Spleen (tissue), 11 donors: ENCODE results near the gene UROC1. TPM values are rescaled to one million over a fixed set of nuclear protein-coding genes. Genes with fewer than 3 reads are reported as not detected.

Experiments
- DNase-seq: peaks from one replicate; pipeline ENCODE4 v3.0.0-alpha.2; 2020
- H3K27ac ChIP-seq, 8 donors: fragments of 200-600 bp; sonication (generic) in 7 of 8; 1 replicate in 4 of 8; 2 replicates in 4 of 8; pipeline versions ENCODE4 v1.5.0 to v1.8.0; 2016 to 2021; ENCODE audit warnings: inconsistent platforms in 4 of 8, mild to moderate bottlenecking in 4 of 8, moderate library complexity in 1 of 8
- H3K27me3 ChIP-seq, 7 donors: fragments of 200-600 bp; sonication (generic) in 6 of 7; replicated peaks in 1 of 7; 1 replicate in 4 of 7; 2 replicates in 3 of 7; pipeline versions ENCODE4 v1.5.0 to v1.8.0; 2016 to 2021; ENCODE audit warnings: inconsistent platforms in 3 of 7, mild to moderate bottlenecking in 1 of 7
- H3K36me3 ChIP-seq, 6 donors: fragments of 200-600 bp; sonication (generic) in 5 of 6; 1 replicate in 4 of 6; 2 replicates in 2 of 6; pipeline versions ENCODE4 v1.5.0 to v1.8.0; 2016 to 2021; ENCODE audit warnings: inconsistent platforms in 2 of 6
- H3K4me1 ChIP-seq, 6 donors: fragments of 200-600 bp; sonication (generic) in 5 of 6; 1 replicate in 3 of 6; 2 replicates in 3 of 6; pipeline versions ENCODE4 v1.5.0 to v1.8.0; 2016 to 2021; ENCODE audit warnings: inconsistent platforms in 3 of 6
- H3K4me3 ChIP-seq, 8 donors: fragments of 200-600 bp; sonication (generic) in 7 of 8; 1 replicate in 4 of 8; 2 replicates in 4 of 8; pipeline versions ENCODE4 v1.5.0 to v1.8.0; 2016 to 2021; ENCODE audit warnings: inconsistent platforms in 4 of 8, mild to moderate bottlenecking in 4 of 8, moderate library complexity in 2 of 8
- H3K9me3 ChIP-seq, 8 donors: fragments of 200-600 bp; sonication (generic) in 7 of 8; 1 replicate in 4 of 8; 2 replicates in 4 of 8; pipeline versions ENCODE4 v1.5.0 to v1.8.0; 2016 to 2021; ENCODE audit warnings: inconsistent platforms in 4 of 8
- CTCF ChIP-seq, 11 experiments: fragments of 200-600 bp in 7 of 11; fragments of 450-650 bp in 4 of 11; sonication (generic) in 4 of 11; IDR thresholded peaks in 8 of 11; conservative IDR thresholded peaks in 3 of 11; 1 replicate in 7 of 11; 2 replicates in 4 of 11; pipeline versions ENCODE4 v1.4.0 to v1.8.0; 2016 to 2021; ENCODE audit warnings: antibody characterized with exemption in 11 of 11, inconsistent platforms in 4 of 11, mild to moderate bottlenecking in 1 of 11
- POLR2A ChIP-seq, 3 donors: fragments of 450-650 bp; IDR thresholded peaks; one replicate each; pipeline ENCODE4 v1.5.1; 2017; ENCODE audit warnings: antibody characterized with exemption in 3 of 3, mild to moderate bottlenecking in 1 of 3
- POLR2AphosphoS5 ChIP-seq, 3 donors: sonication (generic); formaldehyde crosslinking; IDR thresholded peaks; one replicate each; pipeline ENCODE4 v1.5.1; 2017; ENCODE audit warnings: antibody characterized with exemption in 3 of 3
- WGBS, 5 donors: extraction: QIAGEN DNeasy Blood & Tissue Kit in 3 of 5; methylation state at CpG; one replicate each; pipeline versions ENCODE4 v1.1.5 to v1.1.7; 2013 to 2018; 5-methylcytosine and 5-hydroxymethylcytosine counted together
- intact Hi-C: fragments of 100-400 bp; cut with DNase I; formaldehyde crosslinking; loops from one replicate; pipeline ENCODE4 v1.15.0; 2023; ENCODE audit warnings: low total_unique reads
- polyA plus RNA-seq, 3 donors: library from polyadenylated mRNA; stranded (reverse); fragments of 200-250 nt; gene quantifications; one replicate each; pipeline ENCODE4 v1.2.1, GENCODE V29; 2013
- total RNA-seq, 7 donors: library from RNA; depleted of rRNA in 3 of 7; stranded (reverse); fragments of >200 nt in 3 of 7; fragmentation: NEBNext Ultra II Directional in 4 of 7; extraction: Animal tissue kit (Norgen Biotek cat#: 25700) in 4 of 7; gene quantifications; one replicate each; pipeline versions ENCODE4 v1.1.0 to v1.2.1, GENCODE V29; 2016 to 2021
- donor health status: healthy with polysubstance abuse.
- donor health status: DM: no; HTN: no; CAD: no; lungs with moderate emphysema.
- donor health status: DM: no; HTN: no; CAD: no.
- donor health status: Bipolar disorder and iron deficiency.
- donor health status: healthy.
- donor health status: DM: no; HTN: no; CAD: no.
- donor health status: DM: yes; HTN: yes; CAD: no.

Gene UROC1
- total and polyA plus RNA-seq, 10 donors = 0.02 to 0.16 (median 0.03) TPM; not detected in 6

DNA sequence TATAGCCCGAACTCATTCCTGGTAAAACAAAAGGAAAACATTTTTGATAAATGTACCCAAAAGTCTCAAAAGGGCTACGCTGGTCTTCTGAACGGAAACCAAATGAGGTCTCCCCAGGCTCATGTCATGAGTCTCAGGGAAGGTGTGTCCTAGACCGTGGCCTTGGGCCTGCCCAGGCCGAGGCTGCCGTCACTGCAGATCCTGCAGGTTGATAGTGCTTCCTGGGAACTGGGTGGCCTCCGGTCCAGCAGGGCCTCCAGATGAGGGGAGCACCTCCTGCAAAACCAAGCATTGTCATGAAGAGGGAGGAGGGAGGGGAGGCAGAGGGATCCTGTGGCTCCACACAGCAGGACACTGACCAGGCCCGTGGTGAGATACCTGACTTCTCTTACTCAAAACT is 79.4 kb downstream of the UROC1 start:
- peaks cover 0 to 13% (median 0%) of the 10 kb centered on the region in 6 donors for H3K4me1 ChIP-seq
- no peaks in the 10 kb centered on the region for H3K9me3 ChIP-seq
- DNase-seq = peak; percentile 56
- peaks cover 0 to 100% (median 64%) of the 10 kb centered on the region in 6 donors for H3K36me3 ChIP-seq
- no peak overlapping the region for H3K27ac ChIP-seq
- TF ChIP-seq POLR2A (IDR thresholded peaks at IDR 0.05) (no peak), POLR2AphosphoS5 (IDR thresholded peaks at IDR 0.05) (no peak), CTCF (IDR thresholded peaks at IDR 0.05 in 8 of 11, conservative IDR thresholded peaks at IDR 0.05 in 3 of 11) (no peak)
- H3K4me3 ChIP-seq = no peak overlapping the region
- 82 to 89% (median 82%) methylated on average over 8 of the region's 8 CpGs for WGBS, 5 donors
- H3K27me3 ChIP-seq = no peaks in the 10 kb centered on the region
- intact Hi-C loops = no loop called here

DNA sequence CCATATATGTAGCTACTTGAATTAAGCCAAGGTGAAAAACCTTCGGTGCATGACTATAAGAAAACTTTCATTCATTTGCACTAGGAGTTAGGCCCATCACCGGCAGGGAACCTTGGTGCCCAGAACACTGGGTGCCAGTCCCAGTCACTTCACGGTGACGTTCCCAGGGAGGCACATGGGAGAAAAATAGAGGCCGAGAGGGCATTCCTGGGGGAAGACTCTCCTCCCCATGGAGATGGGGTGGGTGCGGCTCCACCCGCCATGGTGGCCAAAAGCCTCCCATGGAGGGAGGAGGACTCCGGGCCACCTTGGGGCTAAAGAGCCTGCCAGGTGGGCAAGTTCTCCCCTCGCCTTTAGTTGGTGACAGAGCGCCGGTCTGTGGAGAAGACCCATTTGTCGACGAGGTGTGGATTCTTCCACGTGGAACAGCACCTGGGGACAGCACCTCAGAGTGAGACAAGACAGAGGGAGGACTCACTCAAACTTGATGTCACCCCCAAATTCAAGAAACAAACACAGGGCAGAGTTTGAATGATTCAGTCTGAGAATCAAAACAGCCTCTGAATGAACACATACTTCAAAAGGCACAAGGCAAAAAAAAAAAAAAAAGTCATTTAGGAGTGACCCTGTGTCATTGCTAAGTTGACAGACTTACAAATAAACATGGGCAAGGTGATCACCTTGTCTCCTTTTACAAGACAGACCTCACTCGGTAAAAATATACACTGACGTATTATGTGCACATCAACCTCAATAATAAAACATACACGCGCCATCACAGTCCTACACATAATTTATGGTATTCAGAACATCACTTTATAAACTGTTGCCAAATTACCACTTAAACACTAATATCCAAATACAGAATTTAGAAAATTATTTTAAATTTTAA is 80.5 kb downstream of the UROC1 start:
- WGBS, 5 donors = 93 to 97% (median 95%) methylated on average over 18 of the region's 18 CpGs
- H3K4me3 ChIP-seq = no peak overlapping the region
- TF ChIP-seq POLR2A (IDR thresholded peaks at IDR 0.05) (no peak), POLR2AphosphoS5 (IDR thresholded peaks at IDR 0.05) (no peak), CTCF (IDR thresholded peaks at IDR 0.05 in 8 of 11, conservative IDR thresholded peaks at IDR 0.05 in 3 of 11) (no peak)
- peaks cover 0 to 2% (median 0%) of the 10 kb centered on the region in 6 donors for H3K4me1 ChIP-seq
- H3K36me3 ChIP-seq = peaks cover 0 to 98% (median 66%) of the 10 kb centered on the region in 6 donors
- H3K9me3 ChIP-seq = no peaks in the 10 kb centered on the region
- H3K27me3 ChIP-seq = no peaks in the 10 kb centered on the region
- DNase-seq = peak; percentile 62
- no peak overlapping the region for H3K27ac ChIP-seq
- intact Hi-C loops = no loop called here

GRCh38 chr3:126435456-126436315 is 81.9 kb downstream of the UROC1 start:
- H3K36me3 ChIP-seq = peaks cover 0 to 91% (median 56%) of the 10 kb centered on the region in 6 donors
- H3K4me3 ChIP-seq = no peak overlapping the region
- 92 to 97% (median 94%) methylated on average over 13 to 14 of the region's 14 CpGs for WGBS, 5 donors
- peaks cover 0 to 6% (median 0%) of the 10 kb centered on the region in 8 donors for H3K9me3 ChIP-seq
- DNase-seq = peak; percentile 56
- no peaks in the 10 kb centered on the region for H3K27me3 ChIP-seq
- no peaks in the 10 kb centered on the region for H3K4me1 ChIP-seq
- intact Hi-C loops = no loop called here
- TF ChIP-seq POLR2AphosphoS5 (IDR thresholded peaks at IDR 0.05) (no peak), CTCF (IDR thresholded peaks at IDR 0.05 in 8 of 11, conservative IDR thresholded peaks at IDR 0.05 in 3 of 11) (no peak), POLR2A (IDR thresholded peaks at IDR 0.05) (no peak)
- H3K27ac ChIP-seq = no peak overlapping the region
